Activated CD4-positive, alpha-beta T cell treated with anti-CD3 and anti-CD28 coated beads, Interleukin-2, amount 50 U/mL, for 16 hours (primary cell): ENCODE results near the gene ZNF302.

ENCODE experiments used
- DNase-seq: peaks from one replicate; pipeline ENCODE4 v3.0.0-alpha.2; 2020

The ZNF302 gene

GRCh38 chr19:34733266-34733745 lies 55.8 kb downstream of the ZNF302 start:
- DNase-seq = no peak

GRCh38 chr19:34733746-34734536 lies 56.5 kb downstream of the ZNF302 start, which contains the start of gene ZNF181:
Gene ZNF181 (plus strand): TSS chr19:34734243. CDS start chr19:34735038, 795 bp downstream.
- DNase-seq = peak; percentile 83

- DNase-seq = peak; percentile 65
These were observed 57.1 kb downstream of the ZNF302 start for GRCh38 chr19:34734537-34735103.
